PFSK-1 (cell line): ENCODE measurements around the gene ACE.

Experiments used
- POLR2AphosphoS5 ChIP-seq: IDR thresholded peaks from 2 replicates; pipeline ENCODE4 v1.6.1; 2012; ENCODE audit warnings: low read depth, mild to moderate bottlenecking, control low read depth, low read length, moderate library complexity
- SIN3A ChIP-seq: IDR thresholded peaks from 2 replicates; pipeline ENCODE4 v1.6.1; 2012; ENCODE audit warnings: mild to moderate bottlenecking, low read length, moderate library complexity, borderline replicate concordance; ENCODE audit not compliant: insufficient read depth
- TAF1 ChIP-seq: IDR thresholded peaks from 2 replicates; pipeline ENCODE4 v1.6.1; 2012; ENCODE audit warnings: low read length, control low read depth, borderline replicate concordance; ENCODE audit not compliant: insufficient read depth

- no peak for TF ChIP-seq SIN3A
- no peak for TF ChIP-seq POLR2AphosphoS5
- no peak for TF ChIP-seq TAF1
Observed at GRCh38 chr17:63525190-63525946, 48.5 kb downstream of the ACE start.
